Astrocyte (in vitro differentiated cells and primary cell): Measurements from ENCODE around the gene COPRS. TPM values are rescaled to one million over a fixed set of nuclear protein-coding genes. Genes with fewer than 3 reads are reported as not detected.

Experiments
- DNase-seq: peaks from one replicate; pipeline ENCODE4 v3.0.0-alpha.2; 2010; ENCODE audit warnings: low read depth
- FAIRE-seq: peaks from 2 replicates; lab custom pipeline; 2011; peaks lifted over from hg19 to GRCh38; lab: Jason Lieb, UNC
- H2AFZ ChIP-seq: 2 replicates; pipeline ENCODE4 v1.6.0; 2012; ENCODE audit warnings: low read depth, low read length, inconsistent platforms
- H3K27ac ChIP-seq: 2 replicates; pipeline ENCODE4 v1.5.1; 2011; ENCODE audit warnings: low read depth, low read length, inconsistent platforms
- H3K27me3 ChIP-seq: 2 replicates; pipeline ENCODE4 v1.6.0; 2011; ENCODE audit warnings: low read length, inconsistent platforms; ENCODE audit not compliant: insufficient read depth
- H3K36me3 ChIP-seq: 2 replicates; pipeline ENCODE4 v1.5.1; 2011; ENCODE audit warnings: low read length, inconsistent platforms; ENCODE audit not compliant: insufficient read depth
- H3K4me1 ChIP-seq: 2 replicates; pipeline ENCODE4 v1.5.1; 2011; ENCODE audit warnings: low read length, inconsistent platforms; ENCODE audit not compliant: insufficient read depth
- H3K4me2 ChIP-seq: 2 replicates; pipeline ENCODE4 v1.6.0; 2012; ENCODE audit warnings: low read length, inconsistent platforms
- H3K4me3 ChIP-seq: 2 replicates; pipeline ENCODE4 v1.5.1; 2011; ENCODE audit warnings: low read depth, mild to moderate bottlenecking, low read length, inconsistent platforms; ENCODE audit not compliant: insufficient read depth
- H3K79me2 ChIP-seq: 2 replicates; pipeline ENCODE4 v1.6.0; 2012; ENCODE audit warnings: mild to moderate bottlenecking, low read length, inconsistent platforms; ENCODE audit not compliant: insufficient read depth
- H3K9ac ChIP-seq: 2 replicates; pipeline ENCODE4 v1.6.0; 2012; ENCODE audit warnings: mild to moderate bottlenecking, low read length, inconsistent platforms
- H3K9me3 ChIP-seq: 2 replicates; pipeline ENCODE4 v1.5.1; 2012; ENCODE audit warnings: low read depth, mild to moderate bottlenecking, low read length, inconsistent platforms; ENCODE audit not compliant: insufficient read depth
- H4K20me1 ChIP-seq: 2 replicates; pipeline ENCODE4 v1.6.0; 2012; ENCODE audit warnings: low read length, inconsistent platforms; ENCODE audit not compliant: insufficient read depth
- H3K27ac Mint-ChIP-seq: one replicate; pipeline ENCODE4 v1.8.0; 2021; ENCODE audit warnings: mild to moderate bottlenecking, mixed read lengths; ENCODE audit not compliant: unreplicated experiment
- H3K27me3 Mint-ChIP-seq: one replicate; pipeline ENCODE4 v1.8.0; 2021; ENCODE audit warnings: low read depth, mixed read lengths; ENCODE audit not compliant: unreplicated experiment
- H3K36me3 Mint-ChIP-seq: one replicate; pipeline ENCODE4 v1.8.0; 2021; ENCODE audit warnings: low read depth, mixed read lengths; ENCODE audit not compliant: unreplicated experiment
- H3K4me1 Mint-ChIP-seq: one replicate; pipeline ENCODE4 v1.8.0; 2021; ENCODE audit warnings: low read depth, mixed read lengths; ENCODE audit not compliant: unreplicated experiment
- H3K4me3 Mint-ChIP-seq: one replicate; pipeline ENCODE4 v1.8.0; 2021; ENCODE audit warnings: mild to moderate bottlenecking, moderate library complexity, mixed read lengths; ENCODE audit not compliant: unreplicated experiment
- H3K9me3 Mint-ChIP-seq: one replicate; pipeline ENCODE4 v1.8.0; 2021; ENCODE audit warnings: mild to moderate bottlenecking, mixed read lengths; ENCODE audit not compliant: unreplicated experiment
- CTCF ChIP-seq: IDR thresholded peaks from 2 replicates; pipeline ENCODE4 v1.5.1; 2011; ENCODE audit warnings: low read depth, mild to moderate bottlenecking, inconsistent platforms, low read length, moderate library complexity; ENCODE audit not compliant: insufficient read depth
- EZH2 ChIP-seq: IDR thresholded peaks from 2 replicates; pipeline ENCODE4 v1.6.1; 2012; ENCODE audit warnings: mild to moderate bottlenecking, low read length, inconsistent platforms; ENCODE audit not compliant: insufficient read depth
- total RNA-seq: library from RNA; stranded (reverse); gene quantifications from 2 replicates; pipeline ENCODE4 v1.2.1, GENCODE V29; 2021

The COPRS gene
- total RNA-seq, 1 donor from 2014 or later: 27.8 TPM

GRCh38 chr17:31900877-31901276 is 41.8 kb upstream of the COPRS start:
- Histone ChIP-seq H3K9ac (peak overlapping the region; percentile 90), H3K79me2 (peaks cover 48% of the 10 kb centered on the region), H3K36me3 (peaks cover 5% of the 10 kb centered on the region), H3K4me3 (peak overlapping the region; percentile 95), H4K20me1 (peaks cover 25% of the 10 kb centered on the region), H3K4me2 (peak overlapping the region; percentile 93), H2AFZ (peak overlapping the region; percentile 82), H3K9me3 (no peaks in the 10 kb centered on the region), H3K4me1 (no peaks in the 10 kb centered on the region), H3K27me3 (no peaks in the 10 kb centered on the region), H3K27ac (peak overlapping the region; percentile 45)
- Mint-ChIP-seq H3K9me3 (no peaks in the 10 kb centered on the region), H3K4me3 (no peak overlapping the region), H3K27me3 (no peaks in the 10 kb centered on the region), H3K4me1 (peaks cover 2% of the 10 kb centered on the region), H3K36me3 (peaks cover 7% of the 10 kb centered on the region), H3K27ac (no peak overlapping the region)
- FAIRE-seq (no peak), DNase-seq (no peak)
- TF ChIP-seq CTCF: no peak

GRCh38 chr17:31888124-31888523 is 29.1 kb upstream of the COPRS start:
- Histone ChIP-seq H3K4me2 (no peak overlapping the region), H3K4me1 (no peaks in the 10 kb centered on the region), H2AFZ (no peak overlapping the region), H3K9ac (no peak overlapping the region), H3K9me3 (no peaks in the 10 kb centered on the region), H3K27me3 (no peaks in the 10 kb centered on the region), H3K4me3 (no peak overlapping the region), H3K36me3 (peaks cover 61% of the 10 kb centered on the region), H3K27ac (no peak overlapping the region), H4K20me1 (peaks cover 7% of the 10 kb centered on the region), H3K79me2 (no peaks in the 10 kb centered on the region)
- no peak for FAIRE-seq
- no peaks in the 10 kb centered on the region for H3K27me3 Mint-ChIP-seq
- no peak for TF ChIP-seq EZH2
- TF ChIP-seq CTCF: no peak
- DNase-seq: no peak
- peaks cover 11% of the 10 kb centered on the region for H3K36me3 Mint-ChIP-seq
- H3K4me3 Mint-ChIP-seq: no peak overlapping the region
- H3K9me3 Mint-ChIP-seq: no peaks in the 10 kb centered on the region
- H3K27ac Mint-ChIP-seq: no peak overlapping the region
- H3K4me1 Mint-ChIP-seq: no peaks in the 10 kb centered on the region

- no peak overlapping the region for H2AFZ ChIP-seq
- H3K79me2 ChIP-seq: no peaks in the 10 kb centered on the region
- H4K20me1 ChIP-seq: peaks cover 4% of the 10 kb centered on the region
- DNase-seq (no peak), FAIRE-seq (no peak)
- peaks cover 24% of the 10 kb centered on the region for H3K36me3 Mint-ChIP-seq
- peaks cover 55% of the 10 kb centered on the region for H3K36me3 ChIP-seq
- no peaks in the 10 kb centered on the region for H3K9me3 Mint-ChIP-seq
- H3K9me3 ChIP-seq: no peaks in the 10 kb centered on the region
- no peak overlapping the region for H3K4me3 ChIP-seq
- no peak overlapping the region for H3K4me3 Mint-ChIP-seq
- no peak overlapping the region for H3K4me2 ChIP-seq
- H3K9ac ChIP-seq: no peak overlapping the region
- no peak for TF ChIP-seq EZH2
- TF ChIP-seq CTCF: no peak
- peaks cover 15% of the 10 kb centered on the region for H3K4me1 ChIP-seq
- no peak overlapping the region for H3K27ac Mint-ChIP-seq
- no peaks in the 10 kb centered on the region for H3K27me3 Mint-ChIP-seq
- no peak overlapping the region for H3K27ac ChIP-seq
- peaks cover 8% of the 10 kb centered on the region for H3K4me1 Mint-ChIP-seq
- H3K27me3 ChIP-seq: no peaks in the 10 kb centered on the region
These were observed 23.5 kb upstream of the COPRS start for GRCh38 chr17:31882571-31882970.
